ENCODE measurements around the gene ERICH4. TPM values are rescaled to one million over a fixed set of nuclear protein-coding genes. Genes with fewer than 3 reads are reported as not detected.

Gene ERICH4, protein sequence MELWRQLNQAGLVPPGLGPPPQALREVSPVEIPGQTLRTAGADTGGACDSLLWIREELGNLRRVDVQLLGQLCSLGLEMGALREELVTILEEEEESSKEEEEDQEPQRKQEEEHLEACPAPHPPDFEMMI
- not detected in 2 replicates for total RNA-seq

DNA sequence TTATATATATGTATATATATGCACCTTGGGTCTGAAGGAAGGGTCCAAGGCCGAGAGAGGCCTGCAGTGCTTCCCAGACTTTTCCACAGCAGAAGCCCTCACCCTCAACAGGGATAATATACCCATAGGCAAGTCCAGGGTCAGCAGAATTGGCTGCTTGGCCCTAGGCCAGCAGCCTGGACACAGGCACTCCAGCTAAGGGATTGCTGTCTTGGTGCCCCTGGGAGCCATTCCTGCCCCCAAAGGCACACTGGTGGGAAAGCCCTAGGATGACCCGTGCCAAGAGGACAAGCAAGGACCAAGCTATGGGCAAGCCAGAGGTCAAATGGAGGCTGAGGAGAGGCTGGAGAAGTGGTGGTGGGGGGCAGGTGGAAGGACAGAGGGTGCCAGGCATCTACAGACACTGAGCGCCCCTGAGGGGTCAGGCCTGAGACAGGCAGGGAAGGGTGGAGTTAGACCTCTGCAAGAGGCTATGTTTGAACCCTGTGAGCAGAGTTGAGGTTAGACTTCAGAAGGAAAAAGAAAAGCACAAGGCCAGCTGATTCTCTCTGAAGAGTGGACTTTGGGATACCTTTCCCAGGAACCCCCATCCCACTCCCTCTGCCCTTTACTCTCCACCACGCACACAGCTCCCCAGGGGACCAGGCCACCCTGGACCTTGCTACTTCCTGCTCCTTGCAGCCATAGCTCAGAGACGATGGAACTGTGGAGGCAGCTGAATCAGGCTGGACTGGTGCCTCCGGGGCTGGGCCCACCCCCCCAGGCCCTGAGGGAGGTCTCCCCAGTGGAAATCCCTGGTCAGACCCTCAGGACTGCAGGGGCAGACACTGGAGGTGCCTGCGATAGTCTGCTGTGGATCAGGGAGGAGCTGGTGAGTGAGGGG lies at the start of gene ERICH4:
Gene ERICH4 (plus strand): TSS at position 684 of the 883 bp plus-strand sequence. CDS start 14 bp downstream, at position 698.

DNA sequence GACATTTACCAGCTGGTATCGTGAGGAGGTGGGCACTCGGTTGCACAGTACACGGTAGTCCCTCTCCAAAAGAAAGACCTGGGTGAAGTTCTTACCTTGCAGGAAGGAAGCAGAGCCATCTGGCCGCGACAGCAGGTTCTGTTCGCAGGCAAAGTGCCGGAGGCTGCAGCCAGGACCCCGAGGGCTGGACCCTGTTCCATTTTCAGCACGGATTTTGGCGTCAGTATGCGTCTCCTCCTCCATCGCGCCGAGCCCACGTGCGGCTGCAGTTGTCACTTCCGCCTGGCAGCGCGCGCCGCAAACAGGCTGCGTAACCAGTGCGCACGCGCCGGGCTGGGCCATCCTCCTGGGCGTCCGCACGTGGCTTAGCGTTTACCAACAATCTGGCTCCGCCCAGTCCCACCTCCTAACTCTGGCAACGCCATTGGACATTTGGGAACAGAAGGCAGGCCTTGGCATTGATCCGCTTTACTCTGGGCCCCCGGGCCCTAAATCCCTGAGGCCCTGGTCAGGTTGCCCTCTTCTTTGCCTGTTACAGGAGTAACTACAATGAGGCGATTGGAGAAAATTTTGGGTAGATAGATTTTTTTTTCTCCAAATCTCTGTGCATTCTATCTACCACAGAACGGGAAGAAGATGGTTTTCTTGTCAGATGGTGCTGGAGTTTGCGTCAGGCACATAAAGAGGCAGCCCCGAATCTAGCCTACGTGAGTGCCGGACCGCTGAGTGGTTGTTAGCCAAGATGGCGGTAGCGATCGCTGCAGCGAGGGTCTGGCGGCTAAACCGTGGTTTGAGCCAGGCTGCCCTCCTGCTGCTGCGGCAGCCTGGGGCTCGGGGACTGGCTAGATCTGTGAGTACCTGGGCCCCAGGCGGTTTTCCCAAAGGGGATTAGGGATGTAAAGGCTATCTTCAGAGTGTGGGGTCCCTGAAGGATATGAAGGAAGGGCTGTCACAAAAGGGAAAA lies 45.6 kb upstream of the ERICH4 start, which contains the start of the genes BCKDHA and EXOSC5:
Gene BCKDHA (plus strand): TSS at position 733 of the 964 bp plus-strand sequence. CDS start 10 bp downstream, at position 743.
Gene EXOSC5 (minus strand): TSS at position 274 of the 964 bp plus-strand sequence. CDS start 31 bp downstream, at position 243.

DNA sequence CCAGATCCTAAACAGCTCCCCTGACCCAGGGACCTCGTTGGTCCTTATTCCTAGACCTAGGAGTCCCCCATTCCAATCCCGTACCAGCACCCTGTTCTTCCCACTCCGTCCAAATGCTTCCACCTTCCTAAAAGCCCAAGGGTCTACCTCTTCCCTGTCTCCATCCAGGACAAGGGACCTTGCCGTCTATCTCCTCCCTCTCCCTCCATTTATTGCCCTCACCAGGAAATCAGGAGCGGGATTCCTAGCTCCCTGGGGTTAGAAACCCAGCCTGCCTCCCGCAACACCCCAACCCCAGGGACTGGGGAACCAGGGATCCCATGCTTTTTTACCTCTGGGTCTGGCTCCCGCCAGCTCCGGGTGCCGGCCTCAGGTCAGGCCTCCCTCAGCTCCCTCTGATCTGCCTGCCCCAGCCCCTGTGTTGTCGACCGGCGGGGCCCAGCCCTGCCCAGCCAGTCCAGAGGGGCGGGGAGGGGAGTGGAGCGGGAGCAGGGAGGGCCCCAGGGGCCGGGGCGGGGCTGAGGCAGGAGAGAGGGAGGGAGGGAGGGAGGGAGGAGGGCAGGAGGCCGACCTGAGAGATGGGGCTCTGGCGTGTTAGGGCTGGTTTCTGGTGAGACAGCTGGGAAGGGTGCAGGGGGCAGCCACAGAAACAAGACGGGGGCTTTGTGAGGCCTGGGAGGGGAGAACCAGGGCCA lies 15.9 kb upstream of the ERICH4 start, which contains the start of gene B3GNT8:
Gene B3GNT8 (minus strand): TSS at position 423 of the 695 bp plus-strand sequence. CDS start 596 bp downstream, outside the sequence.

DNA sequence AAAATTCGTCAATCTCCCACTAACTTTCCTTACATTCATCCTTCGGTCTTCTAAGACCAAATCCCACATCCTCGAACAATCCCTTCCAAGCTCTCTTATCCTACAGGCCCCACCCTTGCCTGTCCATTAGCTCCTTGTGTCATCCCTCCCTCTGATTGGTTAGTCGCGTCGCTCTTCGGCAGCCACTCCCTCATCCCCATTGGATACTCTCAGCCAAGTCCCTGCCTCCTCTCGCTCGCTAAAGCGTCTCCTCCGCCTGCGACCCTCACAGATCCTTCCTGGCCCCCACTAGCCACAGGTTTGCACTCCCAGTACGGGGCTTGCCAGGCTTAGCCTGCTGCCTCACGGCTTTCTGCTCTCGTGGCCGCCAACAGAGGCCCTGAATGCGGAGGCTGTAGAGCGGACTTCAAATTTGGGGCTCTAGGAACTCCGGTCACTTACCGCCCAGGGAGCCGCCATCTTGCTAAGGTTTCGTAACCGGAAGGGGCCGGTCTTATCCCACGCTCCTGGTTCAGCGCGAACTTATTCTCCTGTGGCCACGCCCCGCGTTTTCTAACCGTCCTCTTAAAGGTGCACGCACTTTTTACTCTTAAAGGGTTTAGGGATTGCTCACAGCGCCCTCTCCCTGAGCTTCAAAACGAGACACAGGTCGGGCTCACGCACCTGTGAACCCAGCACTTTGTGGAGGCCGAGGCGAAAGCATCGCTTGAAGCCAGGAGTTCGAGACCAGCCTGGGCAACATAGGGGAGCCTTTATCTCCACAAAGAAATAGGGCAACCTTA lies 3.3 kb upstream of the ERICH4 start, which contains the start of gene DMAC2:
Gene DMAC2 (minus strand): TSS at position 472 of the 782 bp plus-strand sequence. CDS start 13 bp downstream, at position 459.

Small RNA genes within 50 kb of the gene (small RNA-seq; reads per million reads assigned to genes)
- not detected for gene RF00017

Other genes starting within 250 kb of the ERICH4 start
- gene CYP2S1, start 249.9 kb upstream of the ERICH4 start, total RNA-seq = 0.11 TPM in 1 of 2 replicates, not detected in the other
- 351 and 401 TPM in 2 replicates for gene AXL, start 223.9 kb upstream of the ERICH4 start, total RNA-seq
- 102 and 122 TPM in 2 replicates for gene HNRNPUL1, start 178.8 kb upstream of the ERICH4 start, total RNA-seq
- 10.8 and 13.7 TPM in 2 replicates for gene CCDC97, start 133.0 kb upstream of the ERICH4 start, total RNA-seq
- gene TGFB1, start 89.2 kb upstream of the ERICH4 start, total RNA-seq = 13.7 and 13.8 TPM in 2 replicates
- gene B9D2, start 79.0 kb upstream of the ERICH4 start, total RNA-seq = 4.6 and 6.6 TPM in 2 replicates
- gene TMEM91, start 66.6 kb upstream of the ERICH4 start, total RNA-seq = 8.8 and 9.5 TPM in 2 replicates
- 6.5 and 7.7 TPM in 2 replicates for gene EXOSC5, start 45.8 kb upstream of the ERICH4 start, total RNA-seq
- 16.3 and 20.6 TPM in 2 replicates for gene BCKDHA, start 45.3 kb upstream of the ERICH4 start, total RNA-seq
- gene B3GNT8, start 15.8 kb upstream of the ERICH4 start, total RNA-seq = 1.6 and 1.8 TPM in 2 replicates
- gene DMAC2, start 3.2 kb upstream of the ERICH4 start, total RNA-seq = 28.6 and 29.4 TPM in 2 replicates
- not detected in 2 replicates for gene CEACAM21, start 133.0 kb downstream of the ERICH4 start, total RNA-seq
- gene CEACAM4, start 183.9 kb downstream of the ERICH4 start, total RNA-seq = not detected in 2 replicates
- not detected in 2 replicates for gene CEACAM7, start 245.1 kb downstream of the ERICH4 start, total RNA-seq